Measurements from ENCODE around the gene JAZF1. TPM values are rescaled to one million over a fixed set of nuclear protein-coding genes. Genes with fewer than 3 reads are reported as not detected.

Gene JAZF1
- total RNA-seq, 1 experiment from 2014 or later, result 1.5 TPM

DNA sequence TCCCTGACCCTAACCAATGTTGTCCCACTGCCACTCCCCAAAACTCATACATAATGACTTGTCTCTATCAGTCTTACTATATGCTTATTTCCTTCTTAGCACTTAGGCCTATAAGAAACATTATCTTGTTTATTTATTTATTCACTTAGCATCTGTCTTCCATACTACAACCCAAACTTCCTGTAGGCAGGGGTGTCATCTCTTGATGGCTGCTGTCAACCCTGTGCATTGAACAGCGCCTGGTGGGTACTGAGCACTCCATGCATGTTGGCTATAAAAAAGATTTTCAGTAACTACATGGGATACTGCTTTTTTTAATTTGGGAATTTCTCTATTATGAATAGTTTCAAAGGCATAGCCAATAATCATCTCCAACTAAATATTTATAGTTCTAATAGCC, 46.7 kb downstream of the JAZF1 start:
- Histone ChIP-seq H3K4me1 (ENCODE audit: insufficient read depth, low read length, poor library complexity, severe bottlenecking) (no peaks in the 10 kb centered on the region), H3K4me3 (ENCODE audit: low read depth, low read length, poor library complexity, severe bottlenecking) (no peak overlapping the region), H3K36me3 (ENCODE audit: insufficient read depth, low read length, poor library complexity, severe bottlenecking) (no peaks in the 10 kb centered on the region), H3K27me3 (replicated peaks; ENCODE audit: insufficient read depth, low read depth, low read length, poor library complexity) (no peaks in the 10 kb centered on the region), H3K27ac (ENCODE audit: low read depth, low read length, poor library complexity, severe bottlenecking) (no peak overlapping the region), H3K9me3 (ENCODE audit: low read depth, low read length, poor library complexity, severe bottlenecking) (no peaks in the 10 kb centered on the region)
- ChIA-PET POLR2A (ENCODE audit: low non-redundant PET) (no interaction called here), CTCF (no interaction called here)
- TF ChIP-seq, protein P1, sequence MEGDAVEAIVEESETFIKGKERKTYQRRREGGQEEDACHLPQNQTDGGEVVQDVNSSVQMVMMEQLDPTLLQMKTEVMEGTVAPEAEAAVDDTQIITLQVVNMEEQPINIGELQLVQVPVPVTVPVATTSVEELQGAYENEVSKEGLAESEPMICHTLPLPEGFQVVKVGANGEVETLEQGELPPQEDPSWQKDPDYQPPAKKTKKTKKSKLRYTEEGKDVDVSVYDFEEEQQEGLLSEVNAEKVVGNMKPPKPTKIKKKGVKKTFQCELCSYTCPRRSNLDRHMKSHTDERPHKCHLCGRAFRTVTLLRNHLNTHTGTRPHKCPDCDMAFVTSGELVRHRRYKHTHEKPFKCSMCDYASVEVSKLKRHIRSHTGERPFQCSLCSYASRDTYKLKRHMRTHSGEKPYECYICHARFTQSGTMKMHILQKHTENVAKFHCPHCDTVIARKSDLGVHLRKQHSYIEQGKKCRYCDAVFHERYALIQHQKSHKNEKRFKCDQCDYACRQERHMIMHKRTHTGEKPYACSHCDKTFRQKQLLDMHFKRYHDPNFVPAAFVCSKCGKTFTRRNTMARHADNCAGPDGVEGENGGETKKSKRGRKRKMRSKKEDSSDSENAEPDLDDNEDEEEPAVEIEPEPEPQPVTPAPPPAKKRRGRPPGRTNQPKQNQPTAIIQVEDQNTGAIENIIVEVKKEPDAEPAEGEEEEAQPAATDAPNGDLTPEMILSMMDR (conservative IDR thresholded peaks at IDR 0.05; ENCODE audit: low read depth, low read length), result no peak
- no peak for TF ChIP-seq EZH2 (IDR thresholded peaks at IDR 0.05; ENCODE audit: borderline replicate concordance, low read depth, low read length, poor library complexity, severe bottlenecking)
- DNase-seq (ENCODE audit: low spot score), result no peak
- no TSS peak for BruUV-seq (replicated peaks)
- intact Hi-C loops (cut with micrococcal nuclease; ENCODE audit: unreplicated experiment), result no loop called here

DNA sequence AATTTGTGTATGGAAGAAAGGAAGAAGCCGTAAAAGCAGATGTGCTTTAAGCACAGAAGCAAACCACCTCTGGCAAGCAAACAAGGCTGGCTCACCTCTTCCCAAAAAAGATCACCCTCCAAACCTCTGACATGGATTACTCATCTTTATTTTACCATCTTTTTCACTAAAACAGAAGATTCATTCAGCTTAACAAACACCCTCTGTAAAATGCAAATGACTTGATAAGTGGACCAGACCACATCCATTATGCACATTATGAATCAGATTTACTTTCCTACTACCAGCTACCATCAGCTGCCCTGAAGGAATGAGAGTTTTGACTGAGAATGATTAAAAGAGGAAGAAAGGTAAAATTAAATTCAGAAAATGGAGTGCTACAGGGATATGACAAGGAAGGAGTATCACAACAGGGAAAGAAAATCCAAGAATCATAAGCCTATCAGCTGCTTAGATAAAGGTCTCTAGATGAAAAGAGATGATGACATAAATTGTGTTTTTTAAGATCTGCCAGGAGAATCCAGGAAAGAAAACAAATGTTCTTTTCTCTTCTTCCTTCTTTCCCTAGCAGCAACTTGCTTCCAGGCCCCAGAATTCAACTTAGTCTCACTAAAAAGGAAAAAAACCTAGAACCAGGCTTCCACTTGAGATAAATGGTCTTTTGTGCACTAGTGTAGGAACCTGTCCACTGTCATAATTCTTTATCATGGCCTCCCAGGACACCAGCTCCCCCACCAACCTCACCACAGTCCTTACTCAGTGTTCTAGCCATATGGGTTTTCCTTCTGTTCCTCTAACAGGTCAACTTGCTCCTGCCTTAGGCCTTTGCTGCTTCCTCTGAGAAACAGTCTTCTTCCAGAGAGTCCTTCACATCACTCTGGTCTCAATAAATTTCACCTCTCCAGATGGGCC, 47.4 kb downstream of the JAZF1 start:
- H3K4me1 ChIP-seq (ENCODE audit: insufficient read depth, low read length, poor library complexity, severe bottlenecking), result no peaks in the 10 kb centered on the region
- ChIA-PET CTCF (no interaction called here), POLR2A (ENCODE audit: low non-redundant PET) (no interaction called here)
- TF ChIP-seq EZH2 (IDR thresholded peaks at IDR 0.05; ENCODE audit: borderline replicate concordance, low read depth, low read length, poor library complexity, severe bottlenecking), result no peak
- TF ChIP-seq, protein P1 (conservative IDR thresholded peaks at IDR 0.05; ENCODE audit: low read depth, low read length), result no peak
- intact Hi-C loops (cut with micrococcal nuclease; ENCODE audit: unreplicated experiment), result no loop called here
- H3K27ac ChIP-seq (ENCODE audit: low read depth, low read length, poor library complexity, severe bottlenecking), result no peak overlapping the region
- no TSS peak for BruUV-seq (replicated peaks)
- no peak overlapping the region for H3K4me3 ChIP-seq (ENCODE audit: low read depth, low read length, poor library complexity, severe bottlenecking)
- H3K9me3 ChIP-seq (ENCODE audit: low read depth, low read length, poor library complexity, severe bottlenecking), result no peaks in the 10 kb centered on the region
- H3K36me3 ChIP-seq (ENCODE audit: insufficient read depth, low read length, poor library complexity, severe bottlenecking), result no peaks in the 10 kb centered on the region
- DNase-seq (ENCODE audit: low spot score), result no peak
- no peaks in the 10 kb centered on the region for H3K27me3 ChIP-seq (replicated peaks; ENCODE audit: insufficient read depth, low read depth, low read length, poor library complexity)

DNA sequence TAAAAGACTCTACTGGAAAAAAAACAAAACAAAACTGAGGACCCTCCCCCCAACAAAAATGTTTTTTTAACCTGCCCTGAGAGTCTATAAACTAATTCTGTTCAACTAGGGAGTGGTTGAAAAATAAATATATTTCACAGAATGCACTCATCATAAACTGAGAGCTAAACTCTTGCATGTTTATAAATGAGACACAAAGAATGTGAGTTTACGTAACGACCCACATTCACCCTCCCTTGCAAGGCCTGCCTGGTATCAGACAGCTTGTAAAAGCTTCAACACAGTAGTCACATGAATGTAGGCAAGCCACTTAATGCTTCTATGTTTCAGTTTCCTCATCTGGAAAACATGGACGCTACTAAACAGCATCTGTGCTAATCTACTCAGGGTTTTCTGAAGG, 50.3 kb downstream of the JAZF1 start:
- Histone ChIP-seq H3K4me3 (ENCODE audit: low read depth, low read length, poor library complexity, severe bottlenecking) (no peak overlapping the region), H3K9me3 (ENCODE audit: low read depth, low read length, poor library complexity, severe bottlenecking) (no peaks in the 10 kb centered on the region), H3K4me1 (ENCODE audit: insufficient read depth, low read length, poor library complexity, severe bottlenecking) (no peaks in the 10 kb centered on the region), H3K36me3 (ENCODE audit: insufficient read depth, low read length, poor library complexity, severe bottlenecking) (no peaks in the 10 kb centered on the region), H3K27me3 (replicated peaks; ENCODE audit: insufficient read depth, low read depth, low read length, poor library complexity) (no peaks in the 10 kb centered on the region), H3K27ac (ENCODE audit: low read depth, low read length, poor library complexity, severe bottlenecking) (no peak overlapping the region)
- ChIA-PET CTCF (no interaction called here), POLR2A (ENCODE audit: low non-redundant PET) (no interaction called here)
- TF ChIP-seq EZH2 (IDR thresholded peaks at IDR 0.05; ENCODE audit: borderline replicate concordance, low read depth, low read length, poor library complexity, severe bottlenecking), result no peak
- TF ChIP-seq, protein P1 (conservative IDR thresholded peaks at IDR 0.05; ENCODE audit: low read depth, low read length), result no peak
- intact Hi-C loops (cut with micrococcal nuclease; ENCODE audit: unreplicated experiment), result no loop called here
- no TSS peak for BruUV-seq (replicated peaks)
- DNase-seq (ENCODE audit: low spot score), result no peak
